ENCODE measurements around the gene RPL31. TPM values are rescaled to one million over a fixed set of nuclear protein-coding genes. Genes with fewer than 3 reads are reported as not detected.

RPL31 gene
- total RNA-seq, 4 donors from 2014 or later: 258 to 1,056 (median 762) TPM

DNA sequence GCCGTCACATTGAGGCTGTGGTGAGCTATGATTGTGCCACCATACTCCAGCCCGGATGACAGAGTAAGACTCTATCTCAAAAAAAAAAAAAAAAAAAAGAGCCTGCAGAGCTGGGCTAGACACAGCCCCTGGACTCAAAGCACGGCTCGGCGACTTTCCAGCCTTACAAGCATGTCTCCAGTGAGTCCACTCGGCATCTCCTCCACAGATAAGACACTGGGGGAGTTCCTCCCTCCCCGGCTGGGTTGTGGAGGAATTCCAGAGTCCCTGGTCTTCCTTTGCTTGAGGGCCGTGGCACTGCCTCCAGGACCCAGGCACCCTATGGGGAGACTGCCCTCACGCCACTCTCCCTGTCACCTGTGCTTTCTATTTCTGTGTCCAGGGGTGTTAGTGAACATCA, 30.9 kb upstream of the RPL31 start:
- Histone ChIP-seq H3K27me3 (no peaks in the 10 kb centered on the region), H3K27ac (no peak overlapping the region), H3K9me3 (no peaks in the 10 kb centered on the region), H3K36me3 (peaks cover 0 to 4% (median 0%) of the 10 kb centered on the region in 4 donors), H3K4me1 (no peaks in the 10 kb centered on the region), H3K4me3 (no peak overlapping the region)
- no peak for TF ChIP-seq POLR2A (IDR thresholded peaks at IDR 0.05)
- TF ChIP-seq, protein P1, sequence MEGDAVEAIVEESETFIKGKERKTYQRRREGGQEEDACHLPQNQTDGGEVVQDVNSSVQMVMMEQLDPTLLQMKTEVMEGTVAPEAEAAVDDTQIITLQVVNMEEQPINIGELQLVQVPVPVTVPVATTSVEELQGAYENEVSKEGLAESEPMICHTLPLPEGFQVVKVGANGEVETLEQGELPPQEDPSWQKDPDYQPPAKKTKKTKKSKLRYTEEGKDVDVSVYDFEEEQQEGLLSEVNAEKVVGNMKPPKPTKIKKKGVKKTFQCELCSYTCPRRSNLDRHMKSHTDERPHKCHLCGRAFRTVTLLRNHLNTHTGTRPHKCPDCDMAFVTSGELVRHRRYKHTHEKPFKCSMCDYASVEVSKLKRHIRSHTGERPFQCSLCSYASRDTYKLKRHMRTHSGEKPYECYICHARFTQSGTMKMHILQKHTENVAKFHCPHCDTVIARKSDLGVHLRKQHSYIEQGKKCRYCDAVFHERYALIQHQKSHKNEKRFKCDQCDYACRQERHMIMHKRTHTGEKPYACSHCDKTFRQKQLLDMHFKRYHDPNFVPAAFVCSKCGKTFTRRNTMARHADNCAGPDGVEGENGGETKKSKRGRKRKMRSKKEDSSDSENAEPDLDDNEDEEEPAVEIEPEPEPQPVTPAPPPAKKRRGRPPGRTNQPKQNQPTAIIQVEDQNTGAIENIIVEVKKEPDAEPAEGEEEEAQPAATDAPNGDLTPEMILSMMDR (IDR thresholded peaks at IDR 0.05): no peak
- no peak for TF ChIP-seq POLR2AphosphoS5 (IDR thresholded peaks at IDR 0.05)
- no peak for TF ChIP-seq EP300 (IDR thresholded peaks at IDR 0.05; ENCODE audit: low read depth)
- no peak for DNase-seq
- intact Hi-C loops (cut with DNase I; ENCODE audit: low total_unique reads): loop anchor here (10.0 kb wide), 1 partner anchor 86 kb away; no protein-coding TSS in a partner anchor
- 83 to 85% methylated on average over 4 to 9 of the region's 9 CpGs for WGBS, 2 donors (ENCODE audit: low coverage in 1 of 2)
- in situ Hi-C loops (cut with MboI; ENCODE audit: low pct_ligation_motif_present in 1 of 4, low pct_unique_long_range_greater_than_20kb in 1 of 4, low sequenced_read_pairs in 3 of 4): no loop called here

DNA sequence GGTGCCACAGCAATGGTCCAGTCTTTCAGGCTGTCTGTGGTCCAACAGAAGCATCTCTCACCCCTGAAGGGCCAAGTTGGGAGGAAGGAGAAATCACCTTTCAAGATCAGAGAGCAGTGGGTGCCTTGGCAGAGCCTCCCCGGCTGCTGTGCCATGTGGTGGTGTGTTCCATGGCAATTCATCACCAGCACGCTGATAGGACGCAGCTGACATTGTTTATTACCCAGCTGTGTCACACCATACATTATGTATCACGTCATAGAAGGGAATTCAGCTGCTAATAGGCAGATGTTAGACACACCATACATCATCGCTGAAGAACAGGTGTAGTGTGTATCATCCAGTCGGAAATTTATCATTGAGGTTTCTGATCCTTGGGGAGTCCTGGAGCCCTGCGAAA, 29.6 kb upstream of the RPL31 start:
- no peak for DNase-seq
- H3K4me3 ChIP-seq: no peak overlapping the region
- in situ Hi-C loops (cut with MboI; ENCODE audit: low pct_ligation_motif_present in 1 of 4, low pct_unique_long_range_greater_than_20kb in 1 of 4, low sequenced_read_pairs in 3 of 4): no loop called here
- intact Hi-C loops (cut with DNase I; ENCODE audit: low total_unique reads): loop anchor here (10.0 kb wide), 1 partner anchor 88 kb away; no protein-coding TSS in a partner anchor
- no peak for TF ChIP-seq POLR2A (IDR thresholded peaks at IDR 0.05)
- H3K4me1 ChIP-seq: peaks cover 0 to 3% (median 0%) of the 10 kb centered on the region in 4 donors
- no peaks in the 10 kb centered on the region for H3K27me3 ChIP-seq
- H3K36me3 ChIP-seq: peaks cover 0 to 4% (median 0%) of the 10 kb centered on the region in 4 donors
- WGBS, 2 donors (ENCODE audit: low coverage in 1 of 2): 90% methylated on average over 7 of the region's 7 CpGs; no CpG with 5 or more reads in 1 of the 2 donors
- no peak overlapping the region for H3K27ac ChIP-seq
- no peaks in the 10 kb centered on the region for H3K9me3 ChIP-seq

DNA sequence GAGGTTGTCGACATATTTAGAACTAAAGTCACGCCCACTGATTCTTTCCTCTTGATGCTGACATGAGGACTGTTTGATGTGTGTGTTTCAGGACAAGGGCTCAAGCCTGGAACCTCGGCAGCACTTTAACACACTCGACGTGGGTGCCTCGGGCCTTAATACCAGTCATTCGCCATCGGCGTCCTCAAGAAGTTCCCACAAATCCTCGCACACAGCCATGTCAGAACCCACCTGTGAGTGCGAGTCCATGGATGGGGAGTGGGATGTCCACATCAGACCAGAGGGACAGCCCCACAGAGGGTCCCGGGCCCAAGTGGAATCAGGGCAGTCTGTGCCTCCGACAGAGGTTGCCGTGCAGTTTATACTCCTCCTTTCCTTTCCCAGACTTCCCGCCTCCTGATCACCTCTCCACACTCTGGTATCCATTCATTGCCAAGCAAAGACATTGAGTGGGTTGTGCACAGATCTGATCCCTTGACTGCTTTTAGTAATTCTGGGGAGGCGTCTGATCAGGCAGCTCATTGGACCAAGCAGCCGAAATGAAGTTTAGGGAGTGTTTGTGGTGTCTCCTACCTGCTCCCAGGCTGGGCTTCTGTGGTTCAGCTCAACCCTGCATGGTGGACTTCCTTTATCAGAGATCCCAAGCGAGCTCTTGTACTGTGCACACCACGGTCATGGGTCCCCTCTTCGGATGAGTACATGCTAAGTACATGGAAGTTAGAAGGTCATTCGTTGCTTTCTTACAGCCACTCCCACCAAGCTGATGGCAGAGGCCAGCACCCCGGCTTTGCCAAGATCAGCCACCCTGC, 27.2 kb upstream of the RPL31 start:
- H3K27ac ChIP-seq: no peak overlapping the region
- in situ Hi-C loops (cut with MboI; ENCODE audit: low pct_ligation_motif_present in 1 of 4, low pct_unique_long_range_greater_than_20kb in 1 of 4, low sequenced_read_pairs in 3 of 4): loop anchor here in 1 of 4 donors (25.0 kb wide), 1 partner anchor 363 kb away; no protein-coding TSS in a partner anchor
- no peak for TF ChIP-seq POLR2AphosphoS5 (IDR thresholded peaks at IDR 0.05)
- TF ChIP-seq, protein P1 (IDR thresholded peaks at IDR 0.05): no peak
- TF ChIP-seq EP300 (IDR thresholded peaks at IDR 0.05; ENCODE audit: low read depth): no peak
- TF ChIP-seq POLR2A (IDR thresholded peaks at IDR 0.05): no peak
- H3K9me3 ChIP-seq: no peaks in the 10 kb centered on the region
- H3K27me3 ChIP-seq: no peaks in the 10 kb centered on the region
- peaks cover 0 to 6% (median 0%) of the 10 kb centered on the region in 4 donors for H3K4me1 ChIP-seq
- no peaks in the 10 kb centered on the region for H3K36me3 ChIP-seq
- no peak for DNase-seq
- 86 to 91% methylated on average over 1 to 22 of the region's 22 CpGs for WGBS, 2 donors (ENCODE audit: low coverage in 1 of 2)
- no peak overlapping the region for H3K4me3 ChIP-seq
- intact Hi-C loops (cut with DNase I; ENCODE audit: low total_unique reads): loop anchor here (10.0 kb wide), 1 partner anchor 90 kb away; no protein-coding TSS in a partner anchor

DNA sequence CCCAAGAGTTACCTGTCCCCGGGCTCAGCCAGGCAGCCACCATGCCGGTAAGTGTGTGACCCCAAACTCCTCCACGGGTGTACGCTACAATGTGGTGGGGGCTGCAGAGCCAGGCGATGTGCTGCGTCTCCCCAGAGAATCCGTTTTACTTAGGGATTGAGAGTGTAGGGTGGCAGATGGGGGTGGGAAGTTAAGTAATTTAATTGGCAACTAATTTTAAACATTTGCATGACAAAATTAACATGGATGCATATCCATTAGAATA, 26.6 kb upstream of the RPL31 start:
- TF ChIP-seq POLR2A (IDR thresholded peaks at IDR 0.05): no peak
- no peaks in the 10 kb centered on the region for H3K9me3 ChIP-seq
- no peak for DNase-seq
- H3K27me3 ChIP-seq: no peaks in the 10 kb centered on the region
- H3K4me1 ChIP-seq: peaks cover 0 to 6% (median 0%) of the 10 kb centered on the region in 4 donors
- intact Hi-C loops (cut with DNase I; ENCODE audit: low total_unique reads) (loop anchor here (10.0 kb wide), 1 partner anchor 91 kb away; no protein-coding TSS in a partner anchor), in situ Hi-C loops (cut with MboI; ENCODE audit: low pct_ligation_motif_present in 1 of 4, low pct_unique_long_range_greater_than_20kb in 1 of 4, low sequenced_read_pairs in 3 of 4) (loop anchor here in 1 of 4 donors (25.0 kb wide), 1 partner anchor 363 kb away; no protein-coding TSS in a partner anchor)
- no peaks in the 10 kb centered on the region for H3K36me3 ChIP-seq
- WGBS, 2 donors (ENCODE audit: low coverage in 1 of 2): 97% methylated on average over 7 of the region's 7 CpGs; no CpG with 5 or more reads in 1 of the 2 donors
- H3K4me3 ChIP-seq: no peak overlapping the region
- no peak overlapping the region for H3K27ac ChIP-seq

DNA sequence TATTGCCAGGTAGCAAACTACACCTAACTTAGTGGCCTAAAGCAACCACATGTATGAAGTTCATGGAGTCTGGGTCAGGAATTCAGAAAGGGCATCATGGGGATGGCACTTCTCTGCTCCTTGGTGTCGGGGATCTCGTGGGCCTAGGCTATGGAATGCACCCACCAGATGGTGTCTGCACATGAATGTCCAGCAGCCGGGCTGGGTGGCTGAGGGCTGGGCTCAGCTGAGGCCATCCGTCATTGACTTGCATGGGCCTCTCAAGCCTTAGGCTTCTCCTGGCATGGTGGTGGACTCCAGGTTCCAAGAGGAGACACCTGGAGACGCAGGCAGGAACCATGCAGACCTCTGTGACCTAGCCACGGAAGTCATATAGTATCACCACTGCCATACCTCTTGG, 26.0 kb upstream of the RPL31 start:
- Histone ChIP-seq H3K9me3 (no peaks in the 10 kb centered on the region), H3K36me3 (no peaks in the 10 kb centered on the region), H3K27me3 (no peaks in the 10 kb centered on the region), H3K4me1 (peaks cover 0 to 6% (median 0%) of the 10 kb centered on the region in 4 donors), H3K4me3 (no peak overlapping the region), H3K27ac (peak overlapping the region in 2 of 4 donors; percentile 43 to 54)
- DNase-seq: no peak
- intact Hi-C loops (cut with DNase I; ENCODE audit: low total_unique reads): loop anchor here (10.0 kb wide), 1 partner anchor 91 kb away; no protein-coding TSS in a partner anchor
- TF ChIP-seq POLR2AphosphoS5 (IDR thresholded peaks at IDR 0.05) (no peak), EP300 (IDR thresholded peaks at IDR 0.05; ENCODE audit: low read depth) (no peak)
- TF ChIP-seq, protein P1 (IDR thresholded peaks at IDR 0.05): no peak
- WGBS, 2 donors (ENCODE audit: low coverage in 1 of 2): 89% methylated on average over 6 of the region's 6 CpGs; no CpG with 5 or more reads in 1 of the 2 donors
- in situ Hi-C loops (cut with MboI; ENCODE audit: low pct_ligation_motif_present in 1 of 4, low pct_unique_long_range_greater_than_20kb in 1 of 4, low sequenced_read_pairs in 3 of 4): loop anchor here in 1 of 4 donors (25.0 kb wide), 1 partner anchor 364 kb away; no protein-coding TSS in a partner anchor

Measured in transverse colon (tissue), 4 donors.